HG02938 (cell line): ENCODE measurements around the gene MCM3AP.

Source experiments
- ATAC-seq: cut with Tn5 transposase; IDR thresholded peaks from one replicate; pipeline ENCODE4 v1.9.1; 2021; ENCODE audit warnings: mild to moderate bottlenecking, moderate library complexity; ENCODE audit not compliant: unreplicated experiment

Gene MCM3AP

GRCh38 chr21:46189213-46189958, 96.0 kb downstream of the MCM3AP start:
- no peak for ATAC-seq

DNA sequence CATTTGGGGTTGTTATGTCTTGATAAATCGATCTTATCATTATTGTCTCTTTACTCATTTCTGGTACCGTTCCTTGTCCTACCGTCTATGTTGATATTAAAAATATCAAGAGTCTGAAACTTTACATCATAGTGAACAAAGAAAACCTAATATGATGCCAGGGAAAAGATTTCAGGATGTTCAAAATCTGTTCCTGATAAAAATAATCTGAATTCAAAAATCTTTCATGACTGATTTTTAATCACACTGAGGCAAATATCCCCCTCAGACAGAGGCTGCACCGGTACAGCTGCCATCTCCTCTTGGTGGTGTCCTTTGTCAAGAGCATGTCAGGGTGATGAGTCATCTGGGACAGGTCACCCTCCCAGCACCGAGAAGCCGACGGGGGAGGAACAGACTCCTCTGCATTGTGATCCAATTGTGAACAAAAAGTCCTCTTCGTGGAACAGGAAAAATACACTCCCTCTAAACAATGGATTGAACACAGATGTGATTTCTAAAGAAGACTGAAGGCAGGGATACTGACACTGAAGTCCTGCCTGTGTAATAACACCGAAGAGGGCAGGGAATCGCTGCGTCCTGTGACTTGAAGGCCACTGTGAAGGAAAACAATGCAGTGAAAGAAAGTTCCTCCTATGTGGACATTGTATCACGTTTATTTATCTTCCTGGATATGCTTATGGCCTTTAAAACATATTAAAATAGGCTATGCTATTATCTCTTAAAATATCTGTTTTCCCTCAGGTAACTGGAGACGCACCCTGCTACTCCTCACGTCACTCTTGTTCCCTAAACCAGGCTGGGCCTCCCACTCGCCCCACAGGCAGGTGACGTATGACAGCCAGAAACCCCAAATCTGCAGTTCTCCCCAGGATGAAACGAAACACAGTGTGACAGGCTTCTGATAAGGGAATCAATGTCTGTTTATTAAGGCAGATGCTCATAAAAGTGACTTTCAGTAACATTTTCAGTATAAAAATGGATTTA, 96.9 kb downstream of the MCM3AP start:
- ATAC-seq: no peak

- ATAC-seq: no peak
Measured at GRCh38 chr21:46187814-46188213, 97.6 kb downstream of the MCM3AP start.

DNA sequence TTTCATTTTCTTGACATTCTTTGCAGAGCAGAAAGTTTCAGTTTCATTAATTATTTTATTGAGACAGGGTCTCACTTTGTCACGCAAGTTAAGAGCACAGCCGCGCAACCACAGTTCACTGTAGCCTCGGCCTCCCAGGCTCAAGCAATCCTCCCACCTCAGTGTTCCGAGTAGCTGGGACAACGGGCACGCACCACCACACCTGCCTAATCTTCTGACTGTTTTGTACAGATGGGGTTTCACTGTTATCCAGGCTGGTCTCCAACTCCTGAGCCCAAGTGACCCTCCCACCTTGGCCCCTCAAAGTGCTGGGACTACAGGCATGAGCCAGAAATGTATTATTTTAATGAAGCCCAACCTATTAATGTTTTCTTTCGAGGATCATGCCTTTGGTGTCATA, 98.2 kb downstream of the MCM3AP start:
- ATAC-seq: no peak

DNA sequence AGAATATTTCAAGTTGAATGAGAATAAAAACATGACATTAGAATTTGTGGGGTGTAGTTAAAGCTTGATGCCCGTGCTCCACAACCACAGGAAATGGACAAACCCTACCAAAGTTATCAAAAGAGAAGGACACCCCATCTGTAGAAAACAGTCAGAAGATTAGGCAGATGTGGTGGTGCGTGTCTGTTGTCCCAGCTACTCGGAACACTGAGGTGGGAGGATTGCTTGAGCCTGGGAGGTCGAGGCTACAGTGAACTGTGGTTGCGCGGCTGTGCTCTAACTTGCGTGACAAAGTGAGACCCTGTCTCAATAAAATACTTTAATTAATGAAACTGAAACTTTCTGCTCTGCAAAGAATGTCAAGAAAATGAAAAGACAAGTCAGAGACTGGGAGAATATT, 99.7 kb downstream of the MCM3AP start:
- ATAC-seq: no peak
